Activated CD8-positive, alpha-beta memory T cell treated with anti-CD3 and anti-CD28 coated beads for 36 hours (primary cell): ENCODE results near the gene HNRNPM. TPM values are rescaled to one million over a fixed set of nuclear protein-coding genes. Genes with fewer than 3 reads are reported as not detected.
"Not testable (repeated sequence)": the region's sequence is repeated elsewhere in the genome, so short reads cannot be mapped to it uniquely, and the experiment has no call there.

Source experiments
- CTCF ChIA-PET: fragments of 350-600 bp; sonication (Branson Sonifier 250); formaldehyde crosslinking; loops from one replicate; lab custom pipeline; 2021; ENCODE audit warnings: antibody characterized with exemption; lab: Charles Lee
- POLR2A ChIA-PET: fragments of 350-600 bp; sonication (Branson Sonifier 250); formaldehyde crosslinking; loops from one replicate; lab custom pipeline; 2021; ENCODE audit warnings: antibody characterized with exemption; lab: Charles Lee
- total RNA-seq, 2 experiments: library from RNA; stranded (reverse); gene quantifications; one replicate each; pipeline ENCODE4 v1.2.3, GENCODE V29; 2021

HNRNPM gene, protein sequence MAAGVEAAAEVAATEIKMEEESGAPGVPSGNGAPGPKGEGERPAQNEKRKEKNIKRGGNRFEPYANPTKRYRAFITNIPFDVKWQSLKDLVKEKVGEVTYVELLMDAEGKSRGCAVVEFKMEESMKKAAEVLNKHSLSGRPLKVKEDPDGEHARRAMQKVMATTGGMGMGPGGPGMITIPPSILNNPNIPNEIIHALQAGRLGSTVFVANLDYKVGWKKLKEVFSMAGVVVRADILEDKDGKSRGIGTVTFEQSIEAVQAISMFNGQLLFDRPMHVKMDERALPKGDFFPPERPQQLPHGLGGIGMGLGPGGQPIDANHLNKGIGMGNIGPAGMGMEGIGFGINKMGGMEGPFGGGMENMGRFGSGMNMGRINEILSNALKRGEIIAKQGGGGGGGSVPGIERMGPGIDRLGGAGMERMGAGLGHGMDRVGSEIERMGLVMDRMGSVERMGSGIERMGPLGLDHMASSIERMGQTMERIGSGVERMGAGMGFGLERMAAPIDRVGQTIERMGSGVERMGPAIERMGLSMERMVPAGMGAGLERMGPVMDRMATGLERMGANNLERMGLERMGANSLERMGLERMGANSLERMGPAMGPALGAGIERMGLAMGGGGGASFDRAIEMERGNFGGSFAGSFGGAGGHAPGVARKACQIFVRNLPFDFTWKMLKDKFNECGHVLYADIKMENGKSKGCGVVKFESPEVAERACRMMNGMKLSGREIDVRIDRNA
- total RNA-seq, result 100 to 1,000 TPM; 330 to 334 TPM

DNA sequence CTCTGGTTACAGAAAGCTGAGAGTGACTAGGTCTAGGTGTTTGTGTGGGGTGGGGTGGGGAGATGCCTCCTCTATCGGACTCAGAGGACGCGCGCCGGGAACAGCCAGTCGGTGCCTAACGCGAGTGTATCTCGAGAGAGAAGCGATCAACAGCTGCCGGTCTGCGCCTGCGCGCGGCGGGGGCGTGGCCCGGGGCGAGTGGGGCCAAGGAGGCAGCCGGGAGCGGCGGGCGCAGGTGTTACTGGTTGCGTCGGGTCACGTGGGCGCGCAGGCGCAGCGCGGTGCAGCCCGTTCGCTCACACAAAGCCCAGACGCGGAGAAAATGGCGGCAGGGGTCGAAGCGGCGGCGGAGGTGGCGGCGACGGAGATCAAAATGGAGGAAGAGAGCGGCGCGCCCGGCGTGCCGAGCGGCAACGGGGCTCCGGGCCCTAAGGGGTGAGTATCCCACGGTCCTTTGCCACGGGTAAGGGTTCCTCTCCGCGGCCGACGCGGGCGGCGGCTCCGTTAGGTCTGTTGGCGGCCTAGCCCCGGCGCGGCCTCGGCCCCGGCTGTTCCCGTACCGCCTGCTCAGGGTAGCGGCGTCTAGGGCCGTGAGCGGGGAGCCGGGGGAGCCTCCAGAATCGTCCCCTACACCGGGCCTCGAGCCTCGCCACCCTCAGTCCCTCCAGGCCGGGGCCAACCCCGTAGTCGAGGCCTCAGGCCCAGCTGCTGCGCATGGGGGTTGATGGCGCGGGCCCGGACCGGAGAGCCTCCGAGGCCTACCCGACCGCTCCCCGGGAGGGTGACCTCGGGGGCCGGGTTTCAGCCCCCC is at the start of gene HNRNPM:
Gene HNRNPM (plus strand): TSS at position 299 of the 811 bp plus-strand sequence. CDS start 24 bp downstream, at position 323.
- POLR2A ChIA-PET, result interaction anchor here (0.6 to 1.2 kb wide), 7 partner anchors 13 to 1293 kb away, joined by 3 to 6 read pairs (median 5); partner anchors contain the start of genes MARCHF2 and ZNF414
- CTCF ChIA-PET, result interaction anchor here (0.9 to 1.6 kb wide), 4 partner anchors 31 to 136 kb away, joined by 3 to 4 read pairs (median 4); no protein-coding TSS in a partner anchor

DNA sequence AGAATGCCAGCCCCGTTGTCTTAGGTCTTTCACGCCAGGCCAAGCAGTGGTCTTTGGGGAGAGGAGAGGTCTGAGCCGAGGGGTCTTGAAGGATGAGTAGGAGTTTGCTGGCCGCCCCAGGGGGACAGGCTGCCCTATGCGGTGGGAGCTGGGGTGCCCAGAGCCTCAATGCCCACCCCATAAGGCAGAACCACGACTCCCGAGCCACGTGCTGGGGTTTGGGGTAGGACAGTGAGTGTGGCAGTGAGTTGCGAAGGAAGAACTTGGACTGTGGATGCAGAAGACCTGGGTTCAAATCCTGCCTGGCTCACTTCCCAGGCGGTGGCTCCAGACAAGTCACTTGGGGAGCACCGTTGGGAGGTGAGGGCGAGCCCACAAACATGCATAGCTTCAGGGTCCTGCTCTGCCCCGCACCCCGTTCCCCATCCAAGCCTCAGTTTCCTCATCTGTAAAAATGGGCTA is 49.1 kb upstream of the HNRNPM start:
- ChIA-PET POLR2A (interaction anchor here (0.6 kb wide), 1 partner anchor 70 kb away, joined by 15 read pairs; no protein-coding TSS in a partner anchor), CTCF (interaction anchor here (1.0 to 1.8 kb wide), 2 partner anchors 42 to 120 kb away, joined by 3 to 10 read pairs; no protein-coding TSS in a partner anchor)

DNA sequence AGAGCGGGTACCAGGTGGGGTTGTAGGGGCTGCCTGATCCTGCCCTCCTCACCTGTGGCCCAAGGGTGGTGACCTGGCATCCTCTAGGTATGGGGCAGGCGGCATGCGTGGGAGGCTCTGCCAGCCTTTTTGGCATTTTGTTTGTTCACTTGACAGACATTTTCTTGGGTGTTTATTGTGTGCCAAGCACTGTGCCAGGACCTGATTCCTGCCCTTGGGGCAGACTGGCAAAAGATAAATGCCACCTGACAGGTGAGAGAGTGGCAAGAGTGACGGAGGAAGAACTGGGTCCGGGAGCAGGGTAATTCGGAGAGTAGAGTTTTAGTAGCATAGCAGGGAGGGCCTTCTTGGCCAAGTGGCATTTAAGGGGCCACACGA is 48.6 kb upstream of the HNRNPM start:
- ChIA-PET POLR2A (interaction anchor here (0.6 kb wide), 1 partner anchor 70 kb away, joined by 15 read pairs; no protein-coding TSS in a partner anchor), CTCF (interaction anchor here (1.8 kb wide), 1 partner anchor 42 kb away, joined by 10 read pairs; no protein-coding TSS in a partner anchor)

DNA sequence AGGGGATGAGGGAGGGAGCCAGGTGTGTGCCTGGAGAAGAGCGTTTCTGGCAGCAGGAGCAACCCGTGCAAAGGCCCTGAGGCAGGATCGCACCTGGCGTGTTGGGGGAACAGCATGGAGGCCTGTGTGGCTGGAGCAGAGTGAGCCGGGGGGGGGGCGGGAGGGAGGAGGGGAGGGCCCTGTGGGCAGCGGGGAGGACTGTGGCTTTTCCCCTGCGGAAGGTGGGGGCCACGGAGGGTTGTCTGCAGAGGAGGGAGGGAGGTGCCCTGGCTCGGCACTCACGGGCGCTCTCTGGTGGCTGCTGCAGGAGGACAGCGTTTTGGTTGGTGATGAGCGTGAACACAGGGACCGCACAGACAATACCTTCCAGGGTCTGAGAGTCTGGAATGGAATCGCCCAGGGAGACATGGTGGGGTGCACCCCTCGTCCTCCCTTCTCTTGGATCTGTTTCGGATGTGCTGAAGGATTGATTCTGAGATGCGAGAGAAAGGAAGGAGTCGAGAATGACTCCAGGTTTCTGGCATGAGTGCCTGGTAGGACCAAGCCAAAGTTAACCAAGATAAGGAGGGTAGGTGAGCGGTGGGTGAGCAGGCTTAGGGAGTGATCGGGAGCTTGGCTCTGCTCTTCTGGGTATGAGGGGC is 48.1 kb upstream of the HNRNPM start:
- CTCF ChIA-PET, result interaction anchor here (1.0 to 2.4 kb wide), 4 partner anchors 43 to 75 kb away, joined by 3 to 17 read pairs (median 7); no protein-coding TSS in a partner anchor
- POLR2A ChIA-PET, result no interaction called here

DNA sequence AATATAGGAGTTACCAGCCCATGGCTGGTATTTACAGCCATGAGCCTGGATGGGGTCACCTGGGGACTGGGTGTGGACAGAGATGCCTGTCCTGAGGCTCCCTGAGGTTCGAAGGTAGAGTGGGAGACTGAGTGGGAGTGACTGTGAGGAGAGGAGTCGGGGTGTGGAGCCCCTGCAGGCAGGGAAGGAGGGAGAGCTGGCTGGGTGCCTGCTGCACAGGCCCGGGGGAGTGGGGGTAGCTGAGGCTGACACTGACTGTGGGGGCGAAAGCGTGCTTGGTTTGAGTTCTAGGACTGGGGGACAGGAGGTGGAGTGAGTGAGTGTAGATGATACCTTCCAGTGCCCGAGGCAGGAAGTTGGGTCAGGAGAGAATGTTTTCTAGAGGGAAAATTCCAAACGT is 47.5 kb upstream of the HNRNPM start:
- ChIA-PET CTCF (interaction anchor here (1.0 to 2.4 kb wide), 3 partner anchors 44 to 74 kb away, joined by 3 to 17 read pairs (median 4); no protein-coding TSS in a partner anchor), POLR2A (no interaction called here)

DNA sequence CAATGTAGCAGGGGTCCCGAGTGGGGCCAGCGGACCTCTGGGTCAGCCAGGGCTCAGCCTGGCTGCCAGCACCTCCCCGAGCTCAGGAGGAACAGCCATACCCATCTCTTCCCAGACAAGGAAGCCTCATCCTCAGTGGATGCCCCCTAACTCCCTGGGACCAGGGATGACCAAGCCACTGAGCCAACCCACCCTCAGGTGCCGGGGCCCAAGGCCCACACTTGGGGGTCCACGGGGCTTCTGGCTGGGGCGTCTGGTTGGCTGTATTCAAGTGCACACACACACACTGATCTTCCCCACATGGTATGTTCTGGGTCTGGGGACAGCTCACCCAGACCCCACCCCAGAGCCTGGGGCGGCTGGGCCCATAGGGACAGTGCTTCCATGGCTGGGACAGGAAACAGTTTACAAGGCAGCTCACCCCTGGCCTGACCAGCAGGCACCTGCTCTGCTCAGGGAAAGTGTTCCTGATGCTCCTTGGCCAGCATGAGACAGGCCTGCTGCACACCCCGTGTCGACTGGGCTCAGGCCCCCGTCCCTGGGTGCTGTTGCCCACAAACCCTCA is 46.9 kb upstream of the HNRNPM start:
- ChIA-PET CTCF (interaction anchor here (1.0 to 2.4 kb wide), 3 partner anchors 44 to 74 kb away, joined by 3 to 17 read pairs (median 4); no protein-coding TSS in a partner anchor), POLR2A (no interaction called here)

DNA sequence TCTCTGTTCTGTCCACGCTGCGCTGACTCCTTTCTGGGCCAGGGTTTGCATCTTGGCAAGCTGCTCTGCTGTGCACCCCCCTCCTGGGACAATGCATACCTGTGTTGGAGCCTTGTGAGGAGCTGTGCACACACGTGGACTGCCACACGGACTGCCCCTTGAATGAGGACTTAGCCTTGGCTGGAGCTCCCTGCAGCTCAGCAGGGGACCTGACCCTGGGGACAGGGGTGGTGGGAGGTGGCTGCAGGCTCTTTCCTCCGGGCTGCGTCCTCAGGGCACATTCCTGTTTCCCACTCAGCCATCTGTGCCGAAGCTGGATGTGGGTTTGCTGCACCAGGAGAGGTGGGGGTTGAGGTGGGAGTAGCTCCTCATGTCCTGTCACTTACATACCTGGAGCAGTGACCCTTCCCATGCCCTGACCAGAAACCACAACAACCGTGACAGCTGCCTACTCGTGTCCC is 46.4 kb upstream of the HNRNPM start:
- CTCF ChIA-PET, result interaction anchor here (2.4 kb wide), 1 partner anchor 45 kb away, joined by 17 read pairs; no protein-coding TSS in a partner anchor

DNA sequence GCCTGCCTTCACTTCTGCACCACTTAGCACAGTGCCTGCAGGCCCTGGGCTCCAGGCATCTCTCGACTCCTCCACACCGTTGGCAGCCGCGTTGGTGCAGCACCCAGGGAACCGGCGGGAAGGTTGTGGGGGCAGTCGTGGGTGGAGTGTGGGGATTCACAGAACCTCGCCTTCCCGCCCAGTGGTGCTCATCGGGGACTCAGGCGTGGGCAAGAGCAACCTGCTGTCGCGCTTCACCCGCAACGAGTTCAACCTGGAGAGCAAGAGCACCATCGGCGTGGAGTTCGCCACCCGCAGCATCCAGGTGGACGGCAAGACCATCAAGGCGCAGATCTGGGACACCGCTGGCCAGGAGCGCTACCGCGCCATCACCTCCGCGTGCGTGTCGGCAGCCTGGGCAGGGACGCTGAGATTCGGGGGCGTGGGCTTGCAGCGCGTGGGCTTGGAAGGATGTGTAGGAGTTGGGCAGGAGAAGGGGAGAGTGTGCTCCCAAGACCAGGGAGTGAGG is 45.0 kb upstream of the HNRNPM start:
- POLR2A ChIA-PET, result no interaction called here
- CTCF ChIA-PET, result interaction anchor here (1.1 kb wide), 1 partner anchor 46 kb away, joined by 4 read pairs; no protein-coding TSS in a partner anchor

More for the DNA sequence above, 46.4 kb upstream of the HNRNPM start:
- POLR2A ChIA-PET, result no interaction called here

DNA sequence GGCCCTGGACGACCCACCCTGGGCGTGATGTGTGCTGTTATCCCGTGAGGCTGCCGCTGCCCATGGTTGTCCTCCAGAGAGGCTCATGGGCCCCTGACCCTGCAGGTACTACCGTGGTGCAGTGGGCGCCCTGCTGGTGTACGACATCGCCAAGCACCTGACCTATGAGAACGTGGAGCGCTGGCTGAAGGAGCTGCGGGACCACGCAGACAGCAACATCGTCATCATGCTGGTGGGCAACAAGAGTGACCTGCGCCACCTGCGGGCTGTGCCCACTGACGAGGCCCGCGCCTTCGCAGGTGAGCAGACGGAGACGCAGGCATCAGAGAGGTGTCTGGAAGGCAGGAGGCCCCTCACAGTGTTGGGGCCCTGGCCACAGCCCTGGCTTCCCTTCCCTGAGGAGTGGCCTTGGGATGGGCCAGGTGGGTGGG is 42.8 kb upstream of the HNRNPM start:
- POLR2A ChIA-PET, result no interaction called here

DNA sequence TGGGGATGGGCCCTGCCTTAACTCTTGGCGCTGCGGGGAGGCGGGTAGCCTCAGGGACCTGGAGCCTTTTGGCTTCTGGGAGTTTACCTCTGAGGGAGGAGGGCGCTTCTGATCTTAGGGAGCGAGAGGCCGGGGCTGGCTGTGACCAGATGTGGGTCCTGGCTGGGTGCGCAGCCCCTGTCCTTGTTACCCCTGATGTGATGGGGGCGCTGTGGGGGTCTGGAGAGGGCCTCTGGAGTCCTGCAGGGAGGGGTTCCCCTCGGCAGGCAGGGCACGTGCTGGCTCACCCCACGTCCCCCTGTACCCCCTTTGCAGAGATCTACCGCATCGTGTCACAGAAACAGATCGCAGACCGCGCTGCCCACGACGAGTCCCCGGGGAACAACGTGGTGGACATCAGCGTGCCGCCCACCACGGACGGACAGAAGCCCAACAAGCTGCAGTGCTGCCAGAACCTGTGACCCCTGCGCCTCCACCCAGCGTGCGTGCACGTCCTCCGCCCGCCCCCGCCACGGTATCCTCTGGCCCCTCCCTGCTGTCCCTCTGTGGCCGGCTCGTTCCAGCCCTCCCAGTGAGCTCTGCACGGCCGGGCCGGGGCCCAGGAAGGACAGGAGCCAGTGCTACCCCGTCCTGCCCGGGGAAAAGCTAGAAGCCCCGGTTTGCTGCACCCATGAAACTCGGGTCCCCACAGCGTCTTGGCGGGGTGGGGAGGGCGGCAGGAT is 41.5 kb upstream of the HNRNPM start:
- ChIA-PET POLR2A (interaction anchor here (0.6 kb wide), 1 partner anchor 60 kb away, joined by 4 read pairs; the partner anchor contains the start of gene KANK3), CTCF (interaction anchor here (0.5 to 0.6 kb wide), 2 partner anchors 49 to 150 kb away, joined by 3 read pairs; no protein-coding TSS in a partner anchor)

More for the DNA sequence above, 42.8 kb upstream of the HNRNPM start:
- CTCF ChIA-PET, result no interaction called here

DNA sequence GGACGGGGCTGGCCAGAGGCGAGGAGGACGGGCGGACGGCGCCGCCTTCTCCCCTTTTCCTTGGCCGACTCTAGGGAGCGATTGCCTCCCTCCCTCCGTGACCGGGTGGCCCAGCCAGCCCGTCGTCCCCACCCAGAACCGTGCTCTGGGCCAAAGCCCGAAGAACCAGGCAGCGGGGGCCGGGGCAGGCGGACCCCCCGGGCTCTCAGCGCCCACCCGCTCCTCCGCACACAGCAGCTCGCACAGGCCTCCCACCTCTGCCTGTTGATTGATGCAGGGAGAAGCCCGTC is 41.0 kb upstream of the HNRNPM start:
- ChIA-PET POLR2A (interaction anchor here (0.6 kb wide), 1 partner anchor 61 kb away, joined by 4 read pairs; the partner anchor contains the start of gene KANK3), CTCF (interaction anchor here (0.6 kb wide), 1 partner anchor 49 kb away, joined by 3 read pairs; no protein-coding TSS in a partner anchor)

DNA sequence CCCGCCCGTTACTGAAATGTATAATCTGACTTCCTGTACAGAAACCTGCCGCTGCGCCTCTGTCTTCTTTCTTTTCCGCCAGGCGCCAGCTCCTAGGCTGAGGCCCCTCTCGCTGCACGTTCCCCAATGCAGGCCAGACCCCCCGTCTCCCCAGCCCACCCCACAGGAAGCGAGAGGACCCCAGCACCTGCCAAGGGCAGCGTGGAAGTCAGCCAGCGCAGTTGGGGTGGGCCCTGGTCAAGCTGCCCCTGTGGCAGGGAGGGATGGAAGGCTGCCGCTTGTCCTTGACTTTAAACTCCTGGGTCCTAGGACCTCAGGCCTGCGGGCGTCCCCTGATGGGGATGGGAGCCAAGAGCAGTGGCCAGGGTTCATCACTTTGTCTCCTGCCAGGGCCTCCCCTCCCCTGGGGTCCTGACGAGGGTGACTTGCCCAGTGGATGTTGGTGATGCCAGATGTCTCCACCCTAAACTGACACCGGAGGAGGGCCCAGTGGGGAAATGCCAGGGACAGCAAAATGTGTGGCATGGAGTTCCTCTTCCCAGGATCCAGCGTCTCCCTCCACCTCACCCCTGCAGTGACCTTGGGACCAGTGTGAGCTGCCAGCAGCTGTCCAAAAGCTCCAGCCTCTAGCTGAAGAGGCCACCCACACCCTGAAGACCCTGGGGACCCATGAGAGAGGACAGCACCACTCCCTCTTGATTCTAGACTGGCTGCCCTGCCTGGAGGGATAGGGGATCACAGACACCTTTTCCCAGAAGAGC is 40.2 kb upstream of the HNRNPM start:
- ChIA-PET POLR2A (interaction anchor here (0.6 kb wide), 1 partner anchor 9 kb away, joined by 4 read pairs; no protein-coding TSS in a partner anchor), CTCF (interaction anchor here (1.1 to 1.3 kb wide), 2 partner anchors 10 to 50 kb away, joined by 3 to 4 read pairs; no protein-coding TSS in a partner anchor)

DNA sequence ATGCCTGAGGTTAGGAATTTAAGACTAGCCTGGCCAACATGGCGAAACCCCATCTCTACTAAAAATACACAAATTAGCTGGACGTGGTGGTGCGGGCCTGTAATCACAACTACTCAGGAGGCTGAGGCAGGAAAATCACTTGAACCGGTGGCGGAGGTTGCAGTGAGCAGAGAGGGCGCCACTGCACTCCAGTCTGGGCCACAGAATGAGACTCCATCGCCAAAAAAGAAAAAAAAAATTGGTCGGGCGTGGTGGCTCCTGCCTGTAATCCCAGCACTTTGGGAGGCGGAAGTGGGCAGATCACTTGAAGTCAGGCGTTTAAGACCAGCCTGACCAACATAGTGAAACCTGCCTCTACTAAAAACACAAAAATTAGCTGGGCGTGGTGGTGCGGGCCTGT is 34.1 kb upstream of the HNRNPM start:
- POLR2A ChIA-PET, result not testable (repeated sequence)
- CTCF ChIA-PET, result interaction anchor here (0.7 to 1.6 kb wide), 2 partner anchors 43 to 103 kb away, joined by 3 to 4 read pairs; partner anchors contain the start of gene ZNF414

DNA sequence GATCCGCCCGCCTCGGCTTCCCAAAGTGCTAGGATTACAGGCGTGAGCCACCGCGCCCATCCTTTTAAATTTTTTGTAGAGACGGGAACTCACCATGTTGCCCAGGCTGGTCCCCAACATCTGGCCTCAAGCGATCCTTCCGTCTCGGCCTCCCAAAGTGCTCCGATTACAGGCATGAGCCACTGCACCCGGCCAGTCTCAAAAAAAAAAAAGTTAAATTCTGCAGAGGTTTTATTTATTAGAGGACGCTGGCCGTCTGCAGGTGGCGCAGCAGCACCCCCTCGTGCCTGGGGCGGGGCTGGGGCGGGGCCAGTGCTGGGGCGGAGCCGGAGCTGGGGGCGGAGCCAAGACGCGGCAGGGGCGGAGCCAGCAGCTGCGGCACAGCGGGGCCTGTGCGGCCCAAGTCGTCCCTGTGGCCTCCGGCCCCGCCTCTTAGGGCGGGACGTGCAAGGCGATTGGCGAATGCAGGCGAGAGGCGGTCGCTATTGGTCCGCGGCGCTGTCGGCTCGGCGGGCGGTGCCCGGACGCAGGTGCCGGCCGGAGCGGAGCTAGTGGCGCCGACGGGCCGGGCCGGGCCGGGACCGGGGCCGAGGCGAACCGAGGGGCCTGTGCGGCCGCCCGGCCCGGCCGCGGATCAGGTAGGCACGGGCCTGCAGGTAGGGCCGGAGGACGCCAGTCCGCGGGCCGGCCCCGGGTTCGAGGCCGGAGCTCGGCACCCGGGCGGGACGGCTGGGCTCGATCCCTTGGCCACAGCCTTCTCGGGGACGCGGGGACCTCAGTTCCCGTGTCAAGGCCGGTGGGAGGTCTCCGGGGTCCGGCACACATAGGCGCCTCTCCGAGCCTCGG is 31.8 kb upstream of the HNRNPM start, which contains the start of gene MARCHF2:
Gene MARCHF2 (plus strand): TSS at position 523 of the 846 bp plus-strand sequence. CDS start 8,536 bp downstream, outside the sequence.
- ChIA-PET POLR2A (interaction anchor here (0.6 to 2.1 kb wide), 9 partner anchors 8 to 203 kb away, joined by 3 to 9 read pairs (median 4); partner anchors contain the start of genes HNRNPM, MYO1F and ZNF414), CTCF (interaction anchor here (0.7 to 3.8 kb wide), 12 partner anchors 12 to 167 kb away, joined by 3 to 22 read pairs (median 4); partner anchors contain the start of genes MYO1F, RAB11B and ZNF414)
